Activated T-cell treated with anti-CD3 and anti-CD28 coated beads for 48 hours (primary cell): Measurements from ENCODE around the gene ME3.
"Not testable (repeated sequence)": the region's sequence is repeated elsewhere in the genome, so short reads cannot be mapped to it uniquely, and the experiment has no call there.

Experiments used
- DNase-seq: peaks from one replicate; pipeline ENCODE4 v3.0.0-alpha.2; 2020; ENCODE audit warnings: low read depth

The ME3 gene

DNA sequence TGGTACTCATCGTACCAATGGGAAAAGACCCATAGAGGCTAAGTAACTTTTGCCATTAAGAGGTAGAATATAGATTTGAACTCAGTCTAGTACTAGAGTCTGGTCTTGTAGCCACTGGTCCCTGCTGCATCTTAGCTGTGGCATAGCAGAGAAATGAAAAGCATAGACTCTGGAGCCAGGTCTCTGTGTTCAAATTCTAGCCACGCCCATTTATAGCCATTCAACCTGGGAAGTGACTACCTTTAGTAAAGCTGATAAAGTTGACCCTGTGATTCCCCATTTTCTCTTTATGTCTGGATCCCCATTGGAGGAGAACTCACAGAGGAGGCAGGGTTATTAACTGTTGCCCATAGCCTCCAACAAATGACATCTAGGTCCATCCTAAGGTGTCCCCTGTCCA, 113.6 kb downstream of the ME3 start:
- DNase-seq, result no peak

DNA sequence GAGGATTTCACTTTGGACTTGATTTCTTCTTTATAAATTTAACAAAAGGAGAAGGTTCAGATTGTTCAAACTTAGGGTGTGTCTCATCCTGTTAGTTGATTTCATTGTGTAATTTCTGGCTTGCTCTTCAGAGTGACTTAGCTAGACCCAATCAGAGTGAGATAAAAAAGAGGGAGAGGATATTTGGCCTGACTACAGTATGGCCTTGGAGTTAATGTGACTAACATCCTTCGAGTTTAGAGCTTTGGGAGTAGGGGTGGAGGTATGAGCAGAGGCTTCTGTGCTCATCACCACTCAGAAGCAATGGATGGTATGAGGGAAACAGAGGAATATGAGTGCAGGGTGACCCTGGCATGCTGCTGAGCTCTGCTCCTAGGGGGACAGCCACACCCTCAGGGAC, 114.2 kb downstream of the ME3 start:
- DNase-seq, result no peak

DNA sequence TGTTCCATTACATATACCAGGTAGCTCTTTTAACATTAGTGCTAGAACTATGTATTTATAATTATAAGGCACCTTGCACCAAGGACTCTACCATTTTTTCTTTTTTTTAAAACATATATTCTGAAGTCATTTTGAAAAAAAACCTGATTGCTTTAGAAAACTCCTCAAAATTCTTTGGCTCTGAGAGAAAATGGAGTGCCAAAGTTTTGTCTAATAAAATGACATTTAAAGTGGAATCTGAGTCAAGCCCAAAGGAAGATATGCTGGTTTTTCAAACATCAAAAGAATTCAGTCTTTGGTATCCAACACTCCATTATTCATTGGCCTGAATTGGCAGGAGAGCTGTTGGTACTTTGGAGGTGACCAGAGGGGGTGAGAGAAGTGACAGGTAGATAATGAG, 116.5 kb downstream of the ME3 start:
- DNase-seq, result no peak

DNA sequence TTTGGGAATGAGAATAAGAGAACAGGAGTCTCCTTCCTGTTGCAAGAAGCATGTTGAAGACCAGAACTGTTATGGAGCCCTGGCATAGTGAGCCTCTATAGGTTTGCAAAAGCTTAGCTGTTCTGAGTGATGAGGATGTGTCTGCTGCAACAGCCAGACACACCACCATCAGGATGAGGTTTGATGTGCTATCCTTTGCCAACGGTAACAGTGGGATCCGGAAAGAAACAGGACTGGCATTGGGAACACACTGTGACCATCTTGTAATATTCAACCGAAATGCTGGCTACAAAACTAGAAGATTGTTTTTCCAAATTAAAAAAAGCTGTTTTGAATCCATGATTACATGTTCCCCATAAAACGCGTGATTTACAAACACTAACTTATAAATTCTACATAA, 117.0 kb downstream of the ME3 start:
- no peak for DNase-seq

DNA sequence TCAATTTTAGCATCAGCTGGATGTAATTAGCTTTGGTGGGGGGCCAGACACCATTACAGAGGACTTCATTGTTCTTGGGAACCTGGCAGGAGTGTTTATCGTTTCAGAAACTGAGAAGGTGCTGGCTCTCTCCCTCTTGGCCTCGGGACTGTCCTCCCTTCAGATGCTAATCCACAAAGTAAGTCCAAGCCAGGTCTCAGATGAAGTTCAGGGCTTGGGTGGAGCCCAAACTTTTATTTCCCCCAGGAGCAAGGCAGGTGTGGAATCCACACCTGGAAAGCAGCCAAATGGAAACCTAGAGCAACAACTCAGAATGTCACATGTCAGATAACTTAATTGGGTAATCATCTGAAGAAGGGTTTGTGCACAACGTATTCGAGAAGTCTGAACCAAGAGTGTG, 119.2 kb downstream of the ME3 start:
- DNase-seq, result no peak

DNA sequence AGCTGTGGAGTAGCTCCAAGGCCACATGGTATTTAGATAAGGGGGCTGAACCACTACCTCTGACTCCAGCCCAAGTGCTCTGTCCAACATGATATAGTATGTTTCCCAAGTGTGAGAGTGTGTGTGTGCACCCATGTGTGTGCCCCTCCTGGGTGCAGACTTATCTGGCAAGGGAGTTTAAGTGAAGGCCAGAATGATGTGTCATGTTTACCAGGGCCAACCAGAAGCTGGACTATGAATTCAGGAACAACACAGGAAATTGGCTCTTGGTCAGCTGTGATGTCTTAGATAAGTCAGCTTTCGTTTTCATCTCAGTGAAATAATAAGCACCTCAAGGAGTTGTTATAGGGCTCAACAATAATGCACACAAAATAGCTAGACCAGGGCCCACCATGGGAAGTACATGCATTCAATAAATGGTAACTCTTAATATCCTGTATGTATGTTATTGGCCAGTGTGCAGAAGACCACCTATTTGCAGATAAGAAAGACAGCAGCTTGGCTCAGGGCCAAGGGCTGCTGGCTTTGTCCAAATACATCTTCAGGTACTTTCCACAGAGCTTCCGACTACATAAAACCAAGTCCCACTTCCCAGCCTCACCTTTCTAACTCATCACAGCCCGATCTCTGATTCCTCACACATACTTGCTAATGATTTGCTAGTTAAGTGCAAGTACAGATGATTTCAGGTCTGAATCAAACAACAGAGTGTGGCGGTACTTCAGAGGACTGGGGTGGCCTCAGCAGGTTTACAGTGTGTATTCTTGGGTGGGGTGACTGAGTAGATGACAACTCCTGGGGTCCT, 120.9 kb downstream of the ME3 start:
- no peak for DNase-seq

DNA sequence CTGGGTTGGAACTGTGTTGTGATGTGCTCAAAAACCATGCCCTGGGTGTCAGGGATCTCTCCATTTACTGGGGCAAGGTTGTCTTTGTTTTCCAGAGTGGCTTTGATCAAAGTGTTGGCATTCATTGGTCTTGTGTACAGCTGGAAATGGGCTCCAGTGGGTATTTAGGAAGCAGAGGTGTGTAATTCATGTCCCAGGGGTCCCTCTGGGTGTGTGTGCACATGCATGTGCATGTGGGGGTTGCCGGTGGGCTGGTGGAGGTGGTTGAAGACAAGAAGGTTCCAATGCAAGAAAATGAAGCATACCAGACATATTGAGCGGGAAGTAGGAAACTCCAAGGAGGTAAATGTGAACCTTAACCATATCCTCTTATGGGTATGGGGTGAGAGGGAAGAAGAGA, 121.7 kb downstream of the ME3 start:
- DNase-seq, result no peak

DNA sequence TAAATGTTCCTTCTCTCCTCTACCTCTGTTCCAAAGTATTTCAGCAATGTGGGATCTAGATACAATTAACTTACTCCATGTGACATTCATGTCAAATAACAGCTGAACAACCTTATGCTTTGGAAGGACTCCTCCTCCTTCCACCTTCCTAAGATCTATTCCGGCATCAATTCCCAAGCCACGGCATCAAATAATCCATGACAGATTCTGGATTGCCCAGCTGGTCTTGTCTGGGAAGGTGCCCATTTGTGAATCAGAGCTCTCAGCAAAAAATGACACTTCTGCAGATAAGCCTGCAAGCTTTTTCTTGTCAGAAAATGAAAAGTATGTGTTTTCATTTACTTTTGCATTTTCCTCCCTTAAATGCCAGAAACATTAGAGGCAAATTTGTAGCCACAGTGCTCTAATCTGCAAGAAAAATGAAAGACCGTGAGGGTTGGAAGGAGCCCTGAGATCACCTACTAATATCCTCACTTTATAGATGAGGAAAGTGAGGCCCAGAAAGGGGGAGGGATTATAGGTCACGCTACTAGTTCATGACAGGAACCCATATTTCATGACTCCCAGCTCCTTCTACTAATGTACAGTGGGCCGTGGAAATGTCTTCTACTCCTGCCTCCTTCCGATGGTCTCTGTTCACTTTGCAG, 124.0 kb downstream of the ME3 start:
- DNase-seq, result no peak

DNA sequence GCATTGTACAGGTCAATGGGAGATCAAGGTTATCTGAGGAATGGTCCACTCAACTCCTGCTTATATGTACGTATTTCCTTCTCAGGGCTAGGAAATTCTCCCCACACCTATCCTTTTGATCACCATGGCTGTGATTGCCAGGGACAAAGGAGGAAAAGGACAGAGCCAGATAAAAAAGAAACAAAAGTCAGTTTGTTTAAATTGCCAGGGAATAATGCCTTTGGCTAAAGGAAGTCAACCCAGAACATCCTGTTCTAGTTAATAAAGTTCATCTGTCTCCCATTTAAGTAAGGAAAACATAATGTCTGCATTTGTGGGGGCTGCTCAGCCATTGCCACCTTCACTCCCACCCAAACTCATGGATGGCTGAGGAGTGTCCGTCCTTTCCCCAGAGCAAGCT, 124.7 kb downstream of the ME3 start:
- DNase-seq, result no peak

DNA sequence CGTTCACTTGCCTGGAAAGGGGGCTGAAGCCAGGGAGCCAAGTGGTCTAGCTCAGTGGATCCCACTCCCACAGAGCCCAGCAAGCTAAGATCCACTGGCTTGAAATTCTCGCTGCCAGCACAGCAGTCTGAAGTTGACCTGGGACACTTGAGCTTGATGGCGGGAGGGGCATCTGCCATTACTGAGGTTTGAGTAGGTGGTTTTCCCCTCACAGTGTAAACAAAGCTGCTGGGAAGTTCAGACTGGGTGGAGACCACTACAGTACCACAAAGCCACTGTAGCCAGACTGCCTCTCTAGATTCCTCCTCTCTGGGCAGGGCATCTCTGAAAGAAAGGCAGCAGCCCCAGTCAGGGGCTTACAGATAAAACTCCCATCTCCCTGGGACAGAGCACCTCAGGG, 131.1 kb downstream of the ME3 start:
- not testable (repeated sequence) for DNase-seq

DNA sequence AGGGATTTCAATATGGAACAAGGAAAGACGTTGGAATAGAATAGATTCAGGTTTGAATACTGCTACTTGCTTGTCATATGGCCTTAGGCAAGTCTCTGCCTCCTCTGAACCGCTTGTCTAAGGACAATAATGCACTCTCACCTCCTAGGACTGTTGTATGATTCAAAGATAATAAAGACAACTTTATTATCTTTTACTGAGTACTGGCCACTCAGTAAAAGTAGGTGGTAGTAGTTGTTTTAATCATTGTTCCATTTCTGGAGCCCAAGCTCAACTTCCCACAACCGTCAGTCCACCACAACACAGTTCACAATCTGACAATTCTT, 134.2 kb downstream of the ME3 start:
- no peak for DNase-seq

DNA sequence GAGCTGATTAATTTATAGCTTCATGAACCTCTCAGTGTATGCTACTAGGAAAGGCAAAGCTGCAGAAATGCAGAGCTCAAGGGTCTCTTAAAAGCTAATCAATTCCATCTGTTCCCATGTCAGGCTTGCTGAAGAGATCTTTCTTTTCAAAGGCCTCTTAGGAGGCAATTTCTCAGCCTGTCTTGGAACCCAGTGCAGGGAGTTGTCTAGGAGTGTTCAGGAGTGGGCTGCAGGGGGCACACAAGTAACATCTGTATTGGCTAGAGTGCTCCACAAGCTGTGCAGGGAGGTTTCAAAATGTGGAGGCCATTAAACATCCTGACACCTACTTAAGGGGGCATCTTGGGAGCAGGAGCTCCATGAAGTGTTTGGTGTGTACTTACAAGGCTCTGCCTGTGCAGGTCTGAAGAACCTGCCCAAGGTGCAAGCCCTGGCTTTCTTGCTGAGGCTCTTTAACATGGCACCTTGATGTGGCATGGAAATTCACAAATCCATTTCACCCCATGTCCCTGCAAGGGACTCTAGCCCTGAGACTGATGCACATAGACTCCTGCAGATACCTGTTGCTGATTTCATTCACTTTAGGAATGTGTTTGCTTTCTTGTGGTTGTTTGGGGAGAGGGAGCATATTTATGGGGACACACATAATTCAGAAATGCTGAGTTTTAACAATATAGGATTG, 134.7 kb downstream of the ME3 start:
- no peak for DNase-seq

DNA sequence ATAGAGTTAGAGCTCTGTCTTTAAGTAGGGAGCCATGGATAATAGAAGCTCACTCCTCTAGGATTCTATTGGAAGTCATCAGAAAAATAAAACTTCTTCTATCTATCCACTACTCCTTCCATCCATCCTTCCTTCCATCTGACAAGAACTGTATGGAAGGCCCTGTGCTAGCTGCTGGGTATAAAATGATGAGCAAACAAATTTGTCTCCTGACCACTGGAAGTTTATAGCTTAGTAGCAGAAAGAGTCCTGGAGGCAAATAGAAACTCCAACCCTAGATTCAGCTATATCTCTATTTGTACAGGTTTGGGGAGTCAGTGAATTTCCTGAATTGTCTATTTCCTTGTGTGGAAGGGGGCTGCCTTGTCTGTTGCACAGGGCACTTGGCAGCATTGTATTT, 136.6 kb downstream of the ME3 start:
- DNase-seq, result no peak

DNA sequence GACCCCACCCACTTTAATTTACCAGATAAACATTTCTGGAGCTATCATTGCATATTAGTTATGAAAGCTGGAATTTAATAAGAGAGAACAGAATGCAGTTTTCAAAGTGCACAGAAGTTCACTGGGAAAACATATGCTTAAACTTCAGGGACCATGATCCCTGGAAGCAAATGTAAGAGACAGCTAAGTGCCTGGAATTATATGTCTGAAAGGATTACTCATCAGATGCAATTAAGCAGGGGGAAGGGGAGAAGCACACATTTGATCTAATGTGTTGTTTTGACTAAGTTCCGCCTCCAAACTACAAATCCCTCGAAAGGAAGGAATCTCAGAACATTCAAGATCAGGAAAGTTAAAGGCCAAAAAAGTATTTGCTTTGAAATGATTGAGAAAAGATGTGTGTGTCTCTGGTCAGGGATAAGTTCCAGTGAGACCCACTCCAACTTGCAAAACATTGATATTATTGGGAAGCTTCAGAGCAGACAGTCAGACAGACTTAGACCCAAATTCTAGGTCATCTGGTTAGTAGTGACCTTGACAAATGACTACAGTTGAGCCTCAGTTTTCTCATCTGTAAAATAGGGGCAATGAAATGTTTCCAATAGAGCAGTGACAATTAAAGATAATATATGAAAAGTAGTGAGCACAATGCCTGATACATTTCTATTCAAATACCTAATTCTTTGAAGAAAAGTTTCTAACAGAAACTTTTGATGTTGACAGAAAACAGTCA, 147.6 kb downstream of the ME3 start:
- no peak for DNase-seq

DNA sequence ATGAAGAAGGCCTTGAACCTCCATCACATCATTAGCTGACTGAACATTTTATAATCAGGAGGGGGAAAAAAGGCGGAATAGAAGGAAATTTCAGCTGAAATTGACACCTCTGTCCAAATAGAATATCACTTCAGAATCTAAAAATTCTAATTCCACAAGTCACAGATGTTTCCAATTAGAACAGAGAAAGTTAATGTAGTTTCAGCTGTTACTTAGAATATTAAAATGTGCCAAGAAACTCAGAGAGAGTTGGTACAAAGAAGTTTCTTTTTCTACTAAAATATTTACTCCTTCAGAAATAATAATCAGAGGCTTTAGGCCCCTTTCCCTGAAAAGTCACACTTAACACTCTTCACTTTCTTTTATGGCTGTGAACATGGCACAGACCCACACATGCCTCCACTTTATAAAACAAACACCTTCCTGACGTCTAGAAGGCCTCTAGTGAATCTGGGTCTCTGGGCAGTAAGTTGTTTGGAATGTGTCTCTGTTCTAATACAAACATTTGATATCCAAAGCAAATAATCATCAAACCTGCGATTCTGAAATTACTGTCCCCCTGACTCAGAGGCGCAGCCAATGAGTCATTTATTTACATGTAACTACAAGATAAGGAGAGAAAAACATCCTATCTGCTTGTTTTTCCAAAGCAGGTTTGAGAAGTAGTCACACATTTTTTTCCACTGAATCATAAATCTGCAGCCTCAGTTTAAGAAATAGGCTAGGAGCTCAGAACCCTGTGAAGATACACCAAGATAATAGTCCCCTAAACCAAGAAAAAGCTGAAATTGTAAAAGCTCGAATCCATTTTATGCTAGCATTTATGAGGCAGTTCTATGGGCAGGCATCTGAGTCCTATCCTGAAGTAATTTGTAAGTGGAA, 148.4 kb downstream of the ME3 start:
- no peak for DNase-seq

DNA sequence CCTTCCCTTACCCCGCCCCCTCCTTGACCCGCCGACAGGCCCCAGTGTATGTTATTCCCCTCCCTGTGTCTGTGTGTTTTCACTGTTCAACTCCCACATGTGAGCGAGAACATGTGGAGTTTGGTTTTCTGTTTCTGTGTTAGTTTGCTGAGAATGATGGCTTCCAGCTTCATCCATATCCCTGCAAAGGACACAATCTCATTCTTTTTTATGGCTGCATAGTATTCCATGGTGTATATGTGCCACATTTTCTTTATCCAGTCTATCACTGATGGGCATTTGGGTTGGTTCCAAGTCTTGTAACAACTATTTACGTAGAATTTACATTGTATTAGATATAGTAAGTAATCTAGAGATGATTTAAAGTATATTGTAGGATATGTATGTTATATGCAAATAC, 149.9 kb downstream of the ME3 start:
- not testable (repeated sequence) for DNase-seq

DNA sequence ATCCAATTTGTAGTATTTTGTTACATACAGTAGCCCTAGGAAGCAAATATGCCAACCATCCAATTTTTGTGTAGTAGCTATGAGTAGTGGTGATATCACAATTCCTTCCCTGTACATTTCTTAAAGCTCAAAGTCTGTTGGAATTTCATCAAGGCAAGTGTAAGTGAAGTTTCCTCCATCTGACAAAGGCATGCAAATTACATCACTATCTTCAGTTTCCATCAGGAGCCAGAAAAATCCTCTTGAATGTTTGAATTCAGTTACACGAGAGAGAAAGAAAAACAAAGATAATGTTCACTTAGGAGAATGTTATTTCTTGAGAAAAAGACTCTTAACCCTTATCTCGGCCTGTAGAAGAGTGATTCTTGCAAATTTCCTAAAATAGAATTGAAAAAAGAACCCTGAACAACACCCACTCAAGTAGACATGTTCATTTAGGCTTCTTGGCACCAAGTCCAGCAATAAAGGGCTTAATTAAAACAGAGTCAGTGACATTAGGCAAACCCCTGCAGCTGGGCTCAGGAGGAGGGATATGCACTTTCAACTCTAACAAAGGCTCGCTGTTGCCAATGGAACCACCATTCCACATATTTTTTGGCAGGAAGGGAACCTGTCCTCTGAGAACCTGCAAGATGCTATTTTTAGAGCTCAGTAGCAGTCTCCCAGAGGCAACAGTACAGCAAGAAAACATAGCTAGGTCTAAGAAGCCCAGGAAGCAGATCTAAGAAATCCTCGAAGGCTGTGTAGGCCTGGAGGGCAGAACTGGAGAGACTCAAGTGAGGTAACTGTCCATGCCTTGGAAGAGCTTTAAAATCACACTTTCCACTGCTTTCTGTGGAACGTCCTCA, 153.1 kb downstream of the ME3 start:
- DNase-seq, result no peak

DNA sequence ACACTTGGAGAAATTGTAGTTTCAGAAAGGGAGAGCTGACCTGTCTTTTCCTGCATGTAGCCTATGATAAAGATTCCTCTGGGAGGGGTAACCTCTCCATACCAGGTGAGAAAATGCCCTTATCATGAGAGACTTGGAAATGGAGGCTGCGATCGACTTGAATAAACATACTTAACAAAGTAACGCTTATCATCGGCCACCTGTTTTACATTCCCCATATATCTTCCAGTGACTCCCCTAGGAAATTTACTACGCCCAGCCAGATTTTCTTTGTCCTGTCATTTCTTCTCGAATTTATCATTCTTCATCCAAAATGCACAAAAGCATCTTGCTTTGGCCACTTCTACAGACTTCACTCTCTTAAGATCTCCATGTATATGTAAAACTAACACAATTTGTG, 154.2 kb downstream of the ME3 start:
- no peak for DNase-seq

DNA sequence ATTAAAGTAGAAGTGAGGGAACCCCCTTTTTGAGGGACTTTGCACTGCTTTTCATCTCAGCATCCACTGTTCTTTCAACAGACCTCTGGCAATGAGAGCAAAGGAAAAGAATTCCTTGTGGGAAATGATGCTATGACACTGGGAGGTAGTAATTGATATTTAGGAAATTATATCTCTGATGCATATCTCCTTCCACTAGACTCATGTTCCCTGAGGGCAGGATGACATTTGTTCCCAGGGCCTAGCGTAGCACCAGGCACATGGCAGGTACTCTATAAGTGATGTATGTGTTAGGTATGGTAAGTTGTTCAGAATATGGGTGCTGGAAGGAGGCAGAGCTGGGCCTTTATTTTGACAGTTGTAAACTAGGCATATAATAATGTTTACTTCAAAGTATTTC, 154.9 kb downstream of the ME3 start:
- DNase-seq, result no peak

DNA sequence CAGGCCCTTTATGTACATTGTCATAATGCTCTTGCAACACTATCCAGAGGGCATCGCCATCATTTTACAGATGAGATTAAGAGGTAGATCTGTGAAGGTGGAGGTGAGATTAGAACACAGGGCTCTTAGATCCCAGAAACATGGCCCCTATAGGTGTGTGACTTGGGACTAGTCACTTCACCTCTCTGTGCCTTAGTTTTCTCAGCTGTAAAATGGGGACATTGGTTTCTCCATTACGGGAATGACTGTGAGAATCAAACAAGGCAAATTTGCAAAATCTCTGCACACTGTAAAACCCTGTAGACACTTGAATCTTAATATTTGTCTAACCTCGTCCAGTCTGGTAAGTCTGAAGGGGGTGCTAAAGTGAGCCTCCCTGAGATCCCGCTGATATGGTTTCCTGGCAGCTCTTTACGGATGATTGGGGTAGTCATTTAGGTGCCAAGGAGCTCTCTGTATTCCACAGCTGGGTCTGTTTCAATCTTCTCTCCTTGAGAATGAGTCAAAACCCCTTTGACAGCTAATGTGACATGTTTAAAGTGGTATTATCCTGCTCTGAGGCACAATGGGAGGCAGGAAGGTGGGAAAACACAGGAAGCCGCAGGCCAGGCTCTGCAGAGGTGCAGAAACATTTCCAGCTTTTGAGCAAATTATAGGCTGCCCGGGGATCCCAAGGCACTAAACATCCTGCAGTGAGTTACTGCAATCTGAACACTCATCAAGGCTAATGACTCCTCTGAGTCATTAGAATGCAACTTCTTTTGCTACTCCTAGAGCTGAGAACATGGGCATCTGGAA, 156.9 kb downstream of the ME3 start:
- DNase-seq, result no peak
